CD4-positive, alpha-beta T cell treated with Interleukin-10 for 1 hour (primary cell): ENCODE measurements around the gene NR1I3.
"Not testable (repeated sequence)": the region's sequence is repeated elsewhere in the genome, so short reads cannot be mapped to it uniquely, and the experiment has no call there.

ENCODE experiments used
- DNase-seq: peaks from one replicate; pipeline ENCODE4 v3.0.0-alpha.2; 2020

NR1I3 gene, protein sequence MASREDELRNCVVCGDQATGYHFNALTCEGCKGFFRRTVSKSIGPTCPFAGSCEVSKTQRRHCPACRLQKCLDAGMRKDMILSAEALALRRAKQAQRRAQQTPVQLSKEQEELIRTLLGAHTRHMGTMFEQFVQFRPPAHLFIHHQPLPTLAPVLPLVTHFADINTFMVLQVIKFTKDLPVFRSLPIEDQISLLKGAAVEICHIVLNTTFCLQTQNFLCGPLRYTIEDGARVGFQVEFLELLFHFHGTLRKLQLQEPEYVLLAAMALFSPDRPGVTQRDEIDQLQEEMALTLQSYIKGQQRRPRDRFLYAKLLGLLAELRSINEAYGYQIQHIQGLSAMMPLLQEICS

DNA sequence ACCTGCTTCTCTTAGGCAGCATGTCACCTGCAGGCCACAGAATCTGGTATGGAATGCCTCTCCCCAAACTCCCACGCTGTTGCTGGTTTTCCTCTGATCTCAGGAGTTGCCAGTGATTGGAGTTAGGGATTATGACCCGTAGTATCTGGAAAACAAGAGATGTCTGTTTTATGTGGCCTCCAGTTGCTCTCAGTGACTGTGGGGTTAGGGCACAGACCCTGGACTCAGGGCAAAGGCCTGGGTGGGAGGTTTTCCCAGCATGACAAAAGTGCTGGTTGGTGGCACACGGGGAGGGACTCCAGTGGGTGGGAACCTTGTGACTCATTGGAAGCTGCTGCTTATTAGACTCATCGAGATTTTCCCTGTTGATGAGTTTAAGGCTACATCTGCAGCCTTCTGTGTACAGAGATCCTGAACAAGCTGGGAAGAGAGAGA, at the start of gene NR1I3:
Gene NR1I3, minus strand, starts transcription at position 165 of the 435 bp plus-strand sequence. CDS start 1,638 bp downstream, outside the sequence.
- DNase-seq, result no peak

DNA sequence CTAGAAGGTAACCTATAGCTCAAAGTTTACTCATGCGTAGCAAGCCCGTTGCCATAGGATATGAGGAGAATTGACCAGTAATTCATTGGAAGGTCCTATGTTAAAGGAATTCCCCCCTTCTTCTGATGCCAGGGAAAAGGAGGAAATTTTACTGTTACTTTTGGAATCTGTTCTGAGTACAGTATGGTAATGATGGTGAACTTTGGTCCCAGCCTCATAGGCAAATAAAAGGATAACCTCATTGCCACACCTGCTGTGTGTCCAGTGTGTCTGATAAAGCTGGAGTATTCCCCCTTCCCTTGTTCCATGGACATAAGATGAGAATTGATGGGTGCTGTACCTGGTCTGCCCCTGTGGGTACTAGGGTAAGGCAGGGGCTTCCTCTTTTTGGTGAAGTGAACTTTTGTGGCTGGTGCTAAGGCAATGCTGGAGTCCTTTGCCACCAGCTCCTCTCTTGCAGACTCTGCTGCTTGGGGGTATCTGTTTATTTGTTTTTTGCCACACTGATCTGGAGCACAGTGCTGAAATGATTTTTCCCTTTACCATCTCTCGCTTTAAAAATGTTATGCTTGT, 49.6 kb upstream of the NR1I3 start:
- DNase-seq, result no peak

DNA sequence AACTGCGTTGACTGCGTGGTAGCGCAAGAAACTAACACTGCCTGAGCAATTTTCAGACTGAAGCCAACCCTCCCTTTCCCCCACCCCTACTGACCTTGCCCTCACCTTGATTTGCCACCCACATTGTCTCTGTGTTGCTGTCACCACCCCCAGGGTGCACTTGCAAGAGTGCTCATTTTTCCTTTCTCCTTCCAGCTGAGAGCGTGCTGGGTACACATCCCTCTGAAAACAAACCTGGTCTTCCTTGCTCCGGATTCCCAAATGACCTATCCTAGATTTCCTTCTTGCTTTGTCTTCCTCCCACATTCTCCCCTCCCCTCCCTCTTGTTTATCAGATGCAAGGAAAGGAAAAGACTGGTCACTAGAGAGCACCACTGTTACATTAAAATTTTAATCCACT, 47.5 kb upstream of the NR1I3 start:
- no peak for DNase-seq

DNA sequence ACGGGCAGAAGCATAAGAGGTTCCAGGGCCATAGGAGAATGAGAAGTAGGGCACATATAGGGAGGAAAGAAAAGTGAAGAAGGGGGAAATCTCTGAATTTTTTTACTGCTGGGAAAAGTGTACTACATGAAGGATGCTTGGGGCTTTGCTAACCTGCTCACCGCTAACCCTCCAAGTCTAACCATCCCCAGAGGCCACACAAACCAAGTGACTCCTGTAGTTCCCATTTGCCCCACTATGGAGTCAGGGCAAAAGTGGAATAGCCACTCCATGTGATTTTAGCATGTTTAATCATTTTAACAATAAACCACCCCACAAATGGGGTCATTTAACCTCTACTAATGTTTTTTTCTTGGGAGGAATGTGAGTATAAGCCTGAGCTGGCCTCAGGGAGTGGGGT, 47.1 kb upstream of the NR1I3 start:
- DNase-seq, result no peak

DNA sequence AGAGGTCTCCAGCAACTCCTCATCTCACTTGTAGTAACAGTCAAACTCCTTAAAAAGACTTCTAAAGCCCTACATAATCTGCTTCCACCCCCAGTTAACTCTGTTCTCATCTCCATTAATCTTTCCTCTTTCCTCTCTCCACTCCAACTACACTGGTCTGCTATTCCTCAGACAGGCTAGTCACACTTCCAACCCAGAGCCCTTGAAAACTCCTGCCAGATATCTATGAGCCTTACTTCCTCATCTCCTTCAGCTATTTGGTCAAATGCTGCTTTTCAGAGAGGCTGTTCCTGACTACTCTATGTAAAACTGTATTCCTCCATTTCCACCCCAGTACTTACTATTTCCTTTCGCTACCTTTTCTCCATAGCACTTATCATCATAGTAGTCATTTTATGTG, 45.0 kb upstream of the NR1I3 start:
- DNase-seq, result no peak

DNA sequence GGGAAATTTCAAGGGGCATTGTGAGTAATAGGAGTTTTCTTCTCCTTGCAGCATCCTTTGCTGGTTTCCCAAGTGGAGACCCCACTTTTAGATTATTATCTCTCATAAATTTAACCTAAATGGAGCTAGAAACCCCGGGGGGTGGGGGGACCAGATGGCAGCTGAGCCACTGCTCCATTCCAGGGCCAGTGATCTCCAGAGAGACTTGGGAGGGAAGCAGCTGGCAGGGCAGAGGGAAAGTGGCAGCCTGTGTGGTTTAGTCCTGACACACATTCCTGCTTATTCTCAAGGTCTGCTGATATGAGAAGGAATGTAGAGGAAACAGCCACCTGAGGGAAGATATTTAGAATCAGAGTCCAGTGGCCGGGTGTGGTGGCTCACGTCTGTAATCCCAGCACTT, 36.9 kb upstream of the NR1I3 start:
- DNase-seq, result no peak

DNA sequence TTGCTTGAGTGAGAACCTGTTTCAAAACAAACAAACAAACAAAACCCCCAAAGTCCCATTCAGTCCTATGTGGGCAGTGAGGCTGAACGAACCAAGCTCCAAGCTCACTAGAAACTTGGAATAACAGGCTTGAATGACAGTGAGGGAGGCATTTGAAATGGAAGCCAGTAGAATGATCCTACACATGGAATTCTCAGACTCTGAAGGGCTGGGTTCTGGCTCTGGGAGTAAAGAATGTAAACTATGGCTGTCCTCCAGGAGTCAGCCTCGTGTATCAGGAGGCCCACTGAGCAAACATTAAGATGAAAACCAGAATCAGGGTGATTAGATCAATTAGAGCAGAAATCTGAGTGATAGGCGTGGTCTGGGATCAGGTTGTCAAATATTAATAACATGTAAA, 35.4 kb upstream of the NR1I3 start:
- no peak for DNase-seq

DNA sequence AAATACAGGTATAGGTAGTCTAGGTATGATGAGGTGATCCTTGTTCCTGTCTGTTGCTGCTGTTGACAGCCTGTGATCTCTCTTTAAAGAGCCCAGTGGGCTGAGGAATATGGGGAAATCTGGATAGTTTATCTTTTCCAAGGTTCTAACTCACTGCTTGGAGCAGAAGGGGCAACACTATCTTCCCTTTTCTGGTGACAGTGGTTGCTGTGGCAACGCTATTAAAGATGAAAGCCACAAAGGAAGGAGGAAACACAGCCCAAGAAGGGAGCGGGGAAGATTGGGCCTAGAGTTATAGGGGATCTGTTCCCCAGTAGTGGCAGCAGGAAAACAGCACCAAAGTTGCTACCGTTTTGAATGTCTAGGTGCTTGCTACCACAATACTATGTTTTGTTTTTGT, 29.3 kb upstream of the NR1I3 start:
- DNase-seq, result no peak

DNA sequence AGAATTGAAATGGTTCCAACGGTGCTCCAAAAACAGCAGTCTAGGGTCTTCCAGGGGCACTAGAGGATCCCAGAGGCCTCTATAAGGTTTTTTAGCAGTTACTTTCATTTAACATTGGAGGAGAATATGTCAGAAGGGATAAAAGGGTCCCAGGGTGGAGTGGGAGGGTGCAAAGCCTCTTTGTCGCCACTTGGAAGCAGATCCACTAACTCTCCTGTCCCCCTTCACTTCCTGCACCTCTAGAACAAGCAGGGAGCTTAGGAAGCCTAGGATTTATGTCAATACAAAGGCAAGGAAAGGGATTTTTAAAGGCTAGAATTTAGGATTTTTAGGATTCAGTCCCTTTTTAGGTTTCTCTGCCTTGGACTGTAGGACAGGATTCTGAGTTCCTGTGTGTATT, 28.8 kb upstream of the NR1I3 start:
- no peak for DNase-seq

DNA sequence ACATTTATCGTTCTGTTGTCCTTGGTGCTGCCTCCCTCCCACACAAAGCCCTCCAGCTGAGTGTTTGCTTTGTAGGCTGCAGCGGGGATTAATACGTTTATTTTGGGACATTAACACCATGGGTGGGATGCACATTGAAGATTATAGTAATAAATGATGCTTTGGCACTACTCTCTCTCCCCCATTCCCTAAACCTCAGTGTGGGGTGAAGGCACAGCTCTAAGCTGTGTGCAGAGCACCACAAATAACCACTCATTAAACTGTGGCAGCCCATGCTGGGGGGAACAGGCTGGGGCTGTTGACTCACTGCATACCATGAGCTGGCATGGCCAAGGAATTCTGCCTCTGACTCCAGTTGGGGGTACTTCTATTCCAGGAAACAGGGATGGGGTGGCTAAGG, 28.2 kb upstream of the NR1I3 start:
- DNase-seq, result no peak

DNA sequence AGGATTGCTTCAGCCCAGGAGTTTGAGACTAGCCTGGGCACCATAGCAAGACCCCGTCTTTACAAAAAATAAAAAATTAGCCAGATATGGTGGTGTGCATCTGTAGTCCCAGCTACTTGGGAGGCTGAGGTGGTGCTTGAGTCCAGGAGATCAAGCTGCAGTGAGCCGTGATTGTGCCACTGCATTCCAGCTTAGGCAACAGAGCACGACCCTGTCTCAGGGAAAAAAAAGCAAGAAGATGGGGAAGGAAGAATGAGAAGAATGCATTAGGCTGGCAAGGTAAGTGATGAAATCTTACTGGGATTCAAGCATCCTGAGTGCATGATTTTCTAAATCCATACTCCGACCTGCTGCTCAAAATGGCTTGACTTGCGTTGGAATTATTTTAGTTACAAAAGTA, 27.3 kb upstream of the NR1I3 start:
- no peak for DNase-seq

DNA sequence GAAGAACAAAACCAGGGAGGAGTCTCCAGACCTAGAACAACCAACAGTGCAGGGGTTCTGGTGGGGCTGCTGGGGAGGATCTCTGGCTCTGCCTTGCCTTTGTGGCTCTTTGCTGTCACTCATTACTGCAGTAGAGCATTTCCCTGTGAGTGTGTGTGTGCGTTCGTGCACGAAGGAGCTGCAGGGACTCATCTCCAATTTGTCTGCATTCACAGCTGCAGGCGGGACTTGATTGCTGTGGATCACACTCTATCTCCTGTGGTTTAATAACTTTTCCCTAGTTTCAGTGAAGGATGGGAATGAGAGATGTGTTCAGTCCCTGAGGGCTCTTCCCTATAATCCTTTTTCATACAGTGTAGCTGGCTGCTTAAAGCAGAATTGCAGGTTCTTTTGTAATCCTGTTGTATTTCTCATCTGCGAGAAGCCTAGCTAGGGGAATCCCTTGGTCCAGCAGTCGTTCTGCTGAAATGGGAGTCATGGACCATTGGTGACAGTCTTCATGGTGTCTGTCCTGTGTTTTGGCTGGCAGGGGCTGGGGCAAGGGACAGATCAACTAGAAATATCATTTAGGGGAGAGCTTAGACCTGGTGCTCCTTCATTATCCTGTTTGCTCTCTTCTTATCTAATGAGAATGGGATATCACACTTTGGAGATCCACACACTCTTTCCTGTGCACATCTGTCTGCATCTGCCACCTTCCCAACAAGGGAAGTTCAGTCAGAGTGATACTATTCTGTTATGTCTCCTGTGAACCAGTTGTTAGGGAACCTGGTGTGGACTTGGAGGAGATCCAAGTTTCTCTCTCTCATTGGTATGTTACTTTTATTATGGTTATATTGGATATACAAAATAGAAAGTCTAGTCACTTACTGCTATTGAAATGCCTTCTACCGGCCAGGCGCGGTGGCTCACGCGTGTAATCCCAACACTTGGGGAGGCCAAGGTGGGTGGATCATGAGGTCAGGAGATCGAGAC, 23.5 kb upstream of the NR1I3 start:
- DNase-seq, result no peak

DNA sequence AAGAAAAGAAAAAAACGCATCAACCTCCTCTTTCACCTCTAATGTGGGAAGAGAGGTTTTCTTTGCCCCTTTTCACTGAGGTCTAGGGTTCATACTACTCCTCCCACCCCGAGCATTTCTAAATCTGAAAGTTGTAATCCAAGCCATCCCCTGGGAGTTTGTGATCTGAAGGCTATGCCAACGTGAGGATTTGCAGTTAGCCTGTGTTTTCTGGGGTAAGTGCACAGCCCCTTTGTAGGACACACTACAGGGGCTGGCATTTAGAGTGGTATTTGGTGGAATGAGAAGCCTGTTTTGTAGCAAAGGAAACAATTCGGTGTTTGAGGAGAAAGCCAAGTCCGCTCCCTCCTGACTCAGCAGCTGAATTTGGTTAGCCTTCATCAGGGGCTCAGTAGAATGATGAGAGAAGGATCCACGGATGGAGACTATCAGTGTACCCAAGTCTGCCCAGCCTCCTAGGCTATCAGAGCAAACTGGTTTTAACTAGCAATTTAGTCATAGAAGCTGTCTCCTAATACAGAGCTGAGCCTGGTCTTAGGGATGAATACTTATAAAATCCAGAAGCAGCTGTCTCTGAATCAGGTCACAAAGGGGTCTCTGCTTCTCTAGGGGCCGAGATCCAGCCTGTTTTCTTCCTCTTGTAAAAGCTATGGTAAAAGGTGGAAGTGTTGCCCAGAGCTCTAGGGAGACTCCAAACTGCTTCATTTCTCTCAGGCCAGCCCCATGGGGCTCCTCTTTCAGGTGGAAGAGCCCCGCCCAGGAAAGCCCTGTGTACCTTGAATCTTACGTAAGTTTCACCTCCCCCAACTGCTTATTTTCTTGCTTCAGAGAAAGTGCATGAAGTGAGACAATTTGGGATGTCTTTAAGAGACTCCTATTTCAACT, 22.6 kb upstream of the NR1I3 start:
- DNase-seq, result no peak

DNA sequence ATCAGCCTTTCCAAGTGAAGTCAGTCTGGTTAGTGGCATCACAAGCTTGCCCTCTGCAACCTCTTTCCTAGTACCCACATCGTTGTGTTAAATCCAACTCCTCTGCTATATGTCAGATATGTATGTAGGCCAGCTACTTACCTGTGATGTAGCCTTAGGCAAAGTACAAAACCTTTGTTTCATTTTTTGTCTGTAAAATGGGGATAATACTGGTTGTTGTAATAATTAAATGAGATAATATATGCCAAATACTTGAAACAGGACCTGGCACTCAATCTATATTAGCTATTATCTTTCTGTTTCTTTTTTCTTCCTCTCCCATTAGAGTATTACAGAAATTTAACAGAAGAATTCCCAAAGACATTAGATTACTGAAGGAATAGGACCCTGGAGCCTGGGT, 21.8 kb upstream of the NR1I3 start:
- DNase-seq, result no peak

DNA sequence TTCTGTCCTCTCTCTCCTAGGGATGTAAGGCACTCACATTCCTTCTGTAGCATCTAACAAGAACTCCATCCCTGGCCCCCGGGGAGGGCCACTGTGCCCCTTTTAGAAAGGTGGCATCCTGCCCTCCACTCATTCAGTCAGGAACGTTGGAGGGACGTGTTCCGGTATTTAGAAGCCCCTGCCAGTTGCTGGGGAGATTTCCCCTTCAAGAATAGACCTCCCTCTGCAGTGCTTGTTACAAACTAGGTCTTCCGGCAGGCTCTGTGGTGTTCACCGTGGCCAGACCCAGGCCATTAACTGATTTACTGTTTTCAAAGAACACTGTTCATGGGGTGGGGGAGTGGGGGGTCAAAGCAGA, 21.3 kb upstream of the NR1I3 start:
- DNase-seq, result no peak

DNA sequence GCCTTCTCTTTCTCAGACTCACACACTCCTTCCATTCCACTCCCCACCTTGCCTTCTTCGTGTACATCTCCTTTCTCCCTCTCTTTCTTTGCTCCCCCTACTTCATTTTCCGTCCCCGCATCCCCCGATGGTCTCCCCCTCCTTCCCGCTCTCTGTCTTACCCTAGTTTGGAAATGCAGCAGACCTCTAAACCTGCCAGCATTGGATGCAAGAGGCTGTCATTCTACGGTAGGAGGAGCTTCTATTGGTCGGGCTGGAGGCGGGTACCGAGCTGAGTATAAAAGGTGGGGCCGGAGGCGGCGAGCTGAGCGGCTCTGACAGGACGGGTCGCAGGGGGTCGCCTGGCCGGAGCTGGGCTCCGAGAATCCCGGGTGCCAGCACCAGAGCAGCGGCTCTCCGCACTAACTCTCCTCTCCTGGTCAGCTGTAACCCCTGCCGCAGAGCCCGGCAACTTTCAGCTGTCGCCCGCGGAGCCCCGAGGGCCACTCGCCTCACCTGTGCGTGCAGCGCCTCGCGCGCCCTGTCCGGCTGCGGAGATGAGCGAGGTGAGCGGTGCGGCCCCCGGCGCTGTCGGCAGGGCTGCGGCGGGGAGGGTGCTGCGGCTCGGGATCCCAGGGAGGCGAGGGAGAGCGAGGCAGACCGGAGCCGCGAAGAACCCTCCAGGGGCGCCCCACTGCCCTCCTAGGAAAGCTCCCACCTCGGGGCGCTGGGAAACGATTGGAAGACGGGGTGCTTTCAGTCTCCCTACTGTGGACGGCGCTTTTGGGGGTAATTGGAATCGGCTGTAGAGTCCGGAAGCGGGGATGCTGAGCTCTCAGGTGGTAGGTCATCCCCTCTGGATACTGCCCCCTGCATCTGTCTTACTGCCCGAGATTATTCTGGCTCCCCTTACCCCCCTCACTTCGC, 20.7 kb upstream of the NR1I3 start, which contains the start of gene PCP4L1:
Gene PCP4L1, plus strand, starts transcription at position 307 of the 906 bp plus-strand sequence. Its CDS starts 230 bp downstream, at position 537.
- peak; percentile 30 for DNase-seq

DNA sequence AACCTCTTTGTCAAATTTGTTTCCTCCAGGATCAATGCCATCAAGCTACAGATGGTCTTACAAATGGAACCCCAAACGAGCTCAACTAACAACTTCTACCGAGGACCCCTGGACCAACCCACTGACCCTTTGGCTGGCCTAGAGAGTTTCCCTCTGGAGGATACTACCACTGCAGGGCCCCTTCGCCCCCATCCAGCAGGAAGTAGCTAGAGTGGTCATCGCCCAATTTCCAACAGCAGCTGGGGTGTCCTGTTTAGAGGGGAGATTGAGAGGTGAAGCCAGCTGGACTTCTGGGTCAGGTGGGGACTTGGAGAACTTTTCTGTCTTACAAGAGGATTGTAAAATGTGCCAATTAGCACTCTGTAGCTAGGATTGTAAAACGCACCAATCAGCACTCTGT, 19.1 kb upstream of the NR1I3 start:
- not testable (repeated sequence) for DNase-seq

DNA sequence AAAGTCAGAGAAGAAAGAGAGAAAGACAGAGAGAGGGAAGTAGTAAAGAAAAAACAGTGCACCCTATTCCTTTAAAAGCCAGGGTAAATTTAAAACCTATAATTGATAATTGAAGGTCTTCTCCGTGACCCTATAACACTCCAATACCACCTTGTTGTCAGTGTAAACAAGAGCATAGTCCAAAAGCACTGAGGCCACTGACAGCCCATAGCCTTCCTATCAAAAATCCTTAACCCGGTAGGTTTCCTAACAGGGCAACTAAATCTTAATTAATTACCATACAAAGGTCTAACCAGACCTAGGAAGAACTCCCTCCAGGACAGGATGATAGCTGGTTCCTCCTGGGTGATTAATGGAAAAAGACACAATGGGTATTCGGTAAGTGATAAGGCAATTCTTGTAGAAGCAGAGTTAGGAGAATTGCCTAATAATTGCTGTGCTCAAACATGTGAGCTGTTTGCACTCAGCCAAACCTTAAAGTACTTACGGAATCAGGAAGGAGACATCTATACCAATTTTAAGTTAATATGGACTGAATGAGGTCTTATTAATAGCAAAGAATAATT, 18.0 kb upstream of the NR1I3 start:
- DNase-seq, result not testable (repeated sequence)

DNA sequence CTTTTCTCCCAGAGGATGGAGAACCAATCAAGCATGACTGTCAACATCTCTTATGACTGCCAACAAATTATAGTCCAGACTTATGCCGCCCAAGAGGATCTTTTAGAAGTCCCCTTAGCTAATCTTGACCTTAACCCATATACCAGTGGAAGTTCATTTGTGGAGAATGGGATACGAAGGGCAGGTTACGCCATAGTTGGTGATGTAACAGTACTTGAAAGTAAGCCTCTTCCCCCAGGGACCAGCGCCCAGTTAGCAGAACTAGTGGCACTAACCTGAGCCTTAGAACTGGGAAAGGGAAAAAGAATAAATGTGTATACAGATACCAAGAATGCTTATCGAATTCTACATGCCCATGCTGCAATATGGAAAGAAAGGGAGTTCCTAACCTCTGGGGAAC, 17.3 kb upstream of the NR1I3 start:
- DNase-seq, result not testable (repeated sequence)

DNA sequence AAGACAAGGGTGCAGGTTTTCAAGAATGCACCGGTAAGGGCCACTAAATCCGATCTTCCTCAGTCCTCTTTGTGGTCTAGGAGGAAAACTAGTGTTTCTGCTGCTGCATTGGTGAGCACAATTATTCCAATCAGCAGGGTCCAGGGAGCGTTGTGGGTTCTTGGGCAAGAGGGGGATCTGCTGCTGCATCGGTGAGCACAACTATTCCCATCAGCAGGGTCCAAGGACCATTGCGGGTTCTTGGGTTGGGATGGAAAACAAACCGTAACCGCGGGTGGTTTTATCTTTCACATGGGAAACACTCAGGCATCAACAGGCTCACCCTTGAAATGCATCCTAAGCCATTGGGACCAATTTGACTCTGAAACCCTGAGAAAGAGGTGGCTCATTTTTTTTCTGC, 13.6 kb upstream of the NR1I3 start:
- DNase-seq, result no peak

DNA sequence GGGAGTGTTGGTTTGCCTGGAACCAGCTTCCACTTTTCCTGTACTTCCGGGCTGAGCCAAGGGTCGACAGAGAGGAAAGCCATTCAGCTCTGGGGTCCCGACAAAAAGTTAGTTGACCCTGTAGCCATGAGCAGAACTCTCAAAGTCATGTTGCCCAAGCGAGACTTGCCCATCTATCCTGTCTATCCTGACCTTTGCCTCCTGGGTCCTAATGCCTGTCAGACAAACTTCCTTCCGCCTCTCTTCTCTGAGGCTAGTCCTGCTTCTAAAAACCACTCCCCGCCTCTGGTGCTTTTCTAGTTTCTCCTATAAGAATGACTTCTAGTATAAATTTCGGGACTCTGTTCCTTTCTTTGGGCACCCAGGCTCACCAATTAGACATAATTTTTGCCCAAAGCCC, 12.8 kb upstream of the NR1I3 start:
- no peak for DNase-seq
